MM.1S (cell line): ENCODE results near the gene ZIC4.

ENCODE experiments used
- EZH2 ChIP-seq: fragments of 300-600 bp; sonication (generic); optimal IDR thresholded peaks from 2 replicates; pipeline ENCODE3; 2017; ENCODE audit warnings: low read depth, mild to moderate bottlenecking, antibody characterized with exemption, low read length, mixed read lengths
- EZH2phosphoT487 ChIP-seq: fragments of 300-600 bp; sonication (generic); IDR thresholded peaks from 2 replicates; pipeline ENCODE4 v1.6.1; 2018; ENCODE audit warnings: antibody characterized with exemption, low read length

DNA sequence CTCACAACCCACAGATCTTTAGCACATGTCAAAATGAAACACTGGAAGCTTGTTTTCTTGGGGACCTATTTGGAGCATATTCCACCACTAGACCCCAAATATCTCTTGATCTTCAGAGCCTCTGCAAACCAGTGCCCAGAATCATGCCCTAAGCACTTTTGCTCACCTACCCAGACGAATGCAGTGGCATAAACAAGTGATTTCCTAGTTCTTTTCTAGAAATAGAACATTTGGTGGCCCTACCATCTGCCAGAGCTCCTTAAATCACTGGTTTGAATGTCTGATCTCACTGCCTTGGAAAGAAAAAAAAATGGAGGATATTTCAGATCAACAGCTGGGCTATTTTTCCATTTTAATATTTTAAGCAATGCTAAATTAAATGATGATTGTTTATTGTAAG, 5.3 kb downstream of the ZIC4 start:
- TF ChIP-seq EZH2 (no peak), EZH2phosphoT487 (no peak)
